Measurements from ENCODE around the gene E2F6.

The E2F6 gene

DNA sequence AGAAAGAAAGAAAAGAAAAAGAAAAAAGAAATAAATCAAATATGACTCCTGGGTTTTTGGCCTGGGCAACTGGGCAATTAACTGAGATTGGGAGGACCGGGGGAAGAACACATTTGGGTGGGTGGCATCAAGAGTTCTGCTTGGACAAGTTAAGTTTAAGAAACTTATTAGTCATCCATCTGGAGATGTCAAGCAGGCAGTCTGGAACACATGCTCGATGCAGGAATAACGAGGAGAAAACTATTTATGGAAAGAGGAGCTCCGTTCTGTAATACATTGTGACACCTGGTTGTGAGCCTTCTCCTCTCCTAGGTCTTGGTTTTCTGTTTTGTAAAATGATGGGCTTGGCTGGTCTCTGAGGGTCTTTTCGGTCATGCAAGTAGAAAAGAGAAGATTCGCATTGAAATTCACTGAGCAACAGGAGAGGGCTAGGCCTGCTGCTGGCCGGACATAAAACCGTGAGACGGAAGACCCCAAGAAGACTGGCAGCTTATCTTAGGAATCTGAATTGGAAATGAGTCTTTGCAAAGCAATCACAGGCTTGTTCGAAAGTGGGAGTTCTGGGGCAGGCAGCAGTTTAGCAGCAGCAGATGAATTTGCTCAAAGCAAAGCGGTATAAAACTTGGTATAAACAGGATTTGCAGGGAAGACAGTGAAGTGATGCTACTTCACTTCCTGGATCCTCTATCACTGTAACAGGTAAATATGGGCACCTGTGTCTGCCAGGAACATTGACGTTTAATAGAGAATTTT, 51.4 kb downstream of the E2F6 start:
- Histone ChIP-seq H3K4me3 (ENCODE audit: low read depth in 1 of 2, low read length in 1 of 2) (no peak overlapping the region), H3K27ac (no peak overlapping the region), H3K36me3 (no peaks in the 10 kb centered on the region), H3K4me1 (ENCODE audit: control insufficient read depth in 1 of 2, insufficient read depth in 1 of 2, low read depth in 1 of 2, low read length in 1 of 2) (no peaks in the 10 kb centered on the region), H3K27me3 (no peaks in the 10 kb centered on the region), H3K9me3 (no peaks in the 10 kb centered on the region)
- TF ChIP-seq CTCF (IDR thresholded peaks at IDR 0.05) = no peak

GRCh38 chr2:11412449-11412810, 53.5 kb downstream of the E2F6 start:
- no peaks in the 10 kb centered on the region for H3K9me3 ChIP-seq
- no peak overlapping the region for H3K4me3 ChIP-seq (ENCODE audit: low read depth in 1 of 2, low read length in 1 of 2)
- H3K36me3 ChIP-seq = no peaks in the 10 kb centered on the region
- H3K4me1 ChIP-seq (ENCODE audit: control insufficient read depth in 1 of 2, insufficient read depth in 1 of 2, low read depth in 1 of 2, low read length in 1 of 2) = no peaks in the 10 kb centered on the region
- H3K27me3 ChIP-seq = no peaks in the 10 kb centered on the region
- H3K27ac ChIP-seq = no peak overlapping the region
- TF ChIP-seq CTCF (IDR thresholded peaks at IDR 0.05) = no peak

- H3K27ac ChIP-seq = no peak overlapping the region
- no peaks in the 10 kb centered on the region for H3K4me1 ChIP-seq (ENCODE audit: control insufficient read depth in 1 of 2, insufficient read depth in 1 of 2, low read depth in 1 of 2, low read length in 1 of 2)
- no peaks in the 10 kb centered on the region for H3K36me3 ChIP-seq
- no peak overlapping the region for H3K4me3 ChIP-seq (ENCODE audit: low read depth in 1 of 2, low read length in 1 of 2)
- H3K27me3 ChIP-seq = no peaks in the 10 kb centered on the region
- TF ChIP-seq CTCF (IDR thresholded peaks at IDR 0.05) = no peak
- no peaks in the 10 kb centered on the region for H3K9me3 ChIP-seq
Measured at GRCh38 chr2:11411768-11412448, 54.1 kb downstream of the E2F6 start.

DNA sequence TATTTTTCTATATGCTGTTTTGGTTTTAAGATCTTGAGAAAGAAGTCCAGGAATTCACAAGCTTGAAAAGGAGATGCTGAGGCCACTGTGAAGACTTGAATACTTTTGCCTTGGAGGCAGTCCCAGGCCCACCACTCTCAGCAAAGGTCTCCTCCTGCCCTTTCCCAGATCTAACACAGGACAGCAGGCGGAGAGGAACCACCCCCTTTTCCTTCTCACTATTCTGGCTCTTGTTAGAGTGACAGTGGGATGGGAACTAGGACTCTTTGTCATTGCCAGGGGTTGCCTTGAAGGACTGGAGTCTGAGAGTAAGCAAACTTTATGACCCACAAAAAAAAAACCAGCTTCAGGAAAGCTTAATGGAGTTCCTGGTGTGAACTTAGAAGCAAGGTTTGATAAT, 54.7 kb downstream of the E2F6 start:
- H3K27ac ChIP-seq = no peak overlapping the region
- H3K9me3 ChIP-seq = no peaks in the 10 kb centered on the region
- no peaks in the 10 kb centered on the region for H3K36me3 ChIP-seq
- H3K4me3 ChIP-seq (ENCODE audit: low read depth in 1 of 2, low read length in 1 of 2) = no peak overlapping the region
- H3K27me3 ChIP-seq = no peaks in the 10 kb centered on the region
- no peaks in the 10 kb centered on the region for H3K4me1 ChIP-seq (ENCODE audit: control insufficient read depth in 1 of 2, insufficient read depth in 1 of 2, low read depth in 1 of 2, low read length in 1 of 2)
- no peak for TF ChIP-seq CTCF (IDR thresholded peaks at IDR 0.05)

GRCh38 chr2:11410101-11410500, 55.9 kb downstream of the E2F6 start:
- Histone ChIP-seq H3K27ac (no peak overlapping the region), H3K9me3 (no peaks in the 10 kb centered on the region), H3K36me3 (no peaks in the 10 kb centered on the region), H3K4me1 (ENCODE audit: control insufficient read depth in 1 of 2, insufficient read depth in 1 of 2, low read depth in 1 of 2, low read length in 1 of 2) (no peaks in the 10 kb centered on the region), H3K27me3 (no peaks in the 10 kb centered on the region), H3K4me3 (ENCODE audit: low read depth in 1 of 2, low read length in 1 of 2) (no peak overlapping the region)
- no peak for TF ChIP-seq CTCF (IDR thresholded peaks at IDR 0.05)
